Islet of Langerhans (tissue), 1 donor: ENCODE data around the gene HIP1R.
"Not testable (repeated sequence)": the region's sequence is repeated elsewhere in the genome, so short reads cannot be mapped to it uniquely, and the experiment has no call there.

ENCODE experiments used
- FAIRE-seq: peaks from one replicate; lab custom pipeline; 2011; peaks lifted over from hg19 to GRCh38; lab: Jason Lieb, UNC

The HIP1R gene, protein sequence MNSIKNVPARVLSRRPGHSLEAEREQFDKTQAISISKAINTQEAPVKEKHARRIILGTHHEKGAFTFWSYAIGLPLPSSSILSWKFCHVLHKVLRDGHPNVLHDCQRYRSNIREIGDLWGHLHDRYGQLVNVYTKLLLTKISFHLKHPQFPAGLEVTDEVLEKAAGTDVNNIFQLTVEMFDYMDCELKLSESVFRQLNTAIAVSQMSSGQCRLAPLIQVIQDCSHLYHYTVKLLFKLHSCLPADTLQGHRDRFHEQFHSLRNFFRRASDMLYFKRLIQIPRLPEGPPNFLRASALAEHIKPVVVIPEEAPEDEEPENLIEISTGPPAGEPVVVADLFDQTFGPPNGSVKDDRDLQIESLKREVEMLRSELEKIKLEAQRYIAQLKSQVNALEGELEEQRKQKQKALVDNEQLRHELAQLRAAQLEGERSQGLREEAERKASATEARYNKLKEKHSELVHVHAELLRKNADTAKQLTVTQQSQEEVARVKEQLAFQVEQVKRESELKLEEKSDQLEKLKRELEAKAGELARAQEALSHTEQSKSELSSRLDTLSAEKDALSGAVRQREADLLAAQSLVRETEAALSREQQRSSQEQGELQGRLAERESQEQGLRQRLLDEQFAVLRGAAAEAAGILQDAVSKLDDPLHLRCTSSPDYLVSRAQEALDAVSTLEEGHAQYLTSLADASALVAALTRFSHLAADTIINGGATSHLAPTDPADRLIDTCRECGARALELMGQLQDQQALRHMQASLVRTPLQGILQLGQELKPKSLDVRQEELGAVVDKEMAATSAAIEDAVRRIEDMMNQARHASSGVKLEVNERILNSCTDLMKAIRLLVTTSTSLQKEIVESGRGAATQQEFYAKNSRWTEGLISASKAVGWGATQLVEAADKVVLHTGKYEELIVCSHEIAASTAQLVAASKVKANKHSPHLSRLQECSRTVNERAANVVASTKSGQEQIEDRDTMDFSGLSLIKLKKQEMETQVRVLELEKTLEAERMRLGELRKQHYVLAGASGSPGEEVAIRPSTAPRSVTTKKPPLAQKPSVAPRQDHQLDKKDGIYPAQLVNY

DNA sequence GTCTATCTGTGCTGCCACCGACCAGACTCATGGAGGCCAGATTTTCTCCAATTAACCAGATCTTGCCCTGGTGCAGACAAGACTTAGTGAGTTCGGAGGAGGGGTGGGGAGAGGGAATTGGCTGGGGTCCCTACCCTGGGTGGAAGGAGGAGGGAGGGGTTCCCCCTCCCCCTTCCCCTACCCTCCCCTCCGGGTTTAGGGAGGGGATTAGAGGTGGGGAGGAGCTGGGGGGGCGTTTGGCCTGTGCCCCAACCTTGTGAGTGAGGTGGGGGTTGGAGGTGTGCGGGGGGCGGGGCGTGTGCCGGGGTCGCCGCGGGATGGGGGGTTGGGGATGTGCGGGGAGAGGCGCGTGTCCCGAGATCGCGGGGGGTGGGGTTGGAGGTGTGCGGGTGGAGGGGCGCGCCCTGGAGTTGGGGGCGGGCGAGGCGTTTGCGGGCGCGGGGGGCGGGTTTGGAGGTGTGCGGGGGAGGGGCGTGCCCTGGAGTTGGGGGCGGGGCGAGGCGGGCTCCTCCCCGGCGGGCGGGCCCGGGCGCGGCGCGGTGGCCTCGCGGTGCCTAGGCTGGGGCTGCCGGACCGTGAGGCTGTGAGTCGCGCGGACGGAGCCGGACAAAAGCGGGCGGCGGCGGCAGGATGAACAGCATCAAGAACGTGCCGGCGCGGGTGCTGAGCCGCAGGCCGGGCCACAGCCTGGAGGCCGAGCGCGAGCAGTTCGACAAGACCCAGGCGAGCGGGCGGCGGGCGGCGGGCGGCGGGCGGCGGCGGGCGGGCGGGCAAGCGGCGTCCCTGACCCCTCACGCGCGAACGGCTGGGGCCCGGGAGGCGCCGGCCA lies at the start of gene HIP1R:
HIP1R (plus strand) TSS at position 537 of the 829 bp plus-strand sequence; CDS start at position 631, 94 bp downstream.
- FAIRE-seq: no peak

DNA sequence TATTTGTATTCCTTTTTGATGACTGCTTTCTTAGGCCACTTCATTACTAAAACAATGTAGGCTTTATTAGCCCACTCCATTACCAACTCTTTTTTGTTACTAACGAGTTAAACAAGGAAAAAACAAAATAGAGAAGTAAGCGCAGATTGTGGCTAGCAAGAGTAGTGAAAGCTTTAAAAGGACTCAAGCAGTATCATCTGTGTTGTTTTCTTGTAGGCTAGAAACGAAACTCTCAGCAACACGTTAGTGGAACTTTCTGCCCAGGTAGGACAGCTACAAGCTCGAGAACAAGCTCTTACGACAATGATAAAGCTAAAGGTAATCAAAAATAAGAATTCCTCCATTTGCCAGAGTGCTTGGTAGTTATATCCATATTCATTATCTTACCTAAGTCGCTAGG lies 49.8 kb upstream of the HIP1R start:
- no peak for FAIRE-seq

DNA sequence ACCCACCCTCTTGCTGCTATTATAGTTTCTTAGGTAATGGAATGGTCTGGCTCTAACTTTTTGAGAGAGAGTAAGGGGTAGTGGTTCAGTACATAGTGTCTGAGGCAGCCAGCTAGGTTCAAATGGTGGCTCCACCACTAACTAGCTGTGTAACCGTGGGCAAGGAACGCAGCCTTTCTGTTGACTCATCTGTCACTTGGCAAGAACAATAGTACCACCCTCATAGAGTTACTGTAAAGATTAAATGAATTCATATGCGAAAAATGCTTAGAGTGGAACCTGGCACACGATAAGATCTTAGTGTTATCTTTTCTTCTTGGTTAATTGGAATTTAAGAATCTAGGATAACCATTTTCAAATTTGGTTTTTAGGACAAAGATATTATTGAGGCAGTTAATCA lies 46.9 kb upstream of the HIP1R start:
- no peak for FAIRE-seq

DNA sequence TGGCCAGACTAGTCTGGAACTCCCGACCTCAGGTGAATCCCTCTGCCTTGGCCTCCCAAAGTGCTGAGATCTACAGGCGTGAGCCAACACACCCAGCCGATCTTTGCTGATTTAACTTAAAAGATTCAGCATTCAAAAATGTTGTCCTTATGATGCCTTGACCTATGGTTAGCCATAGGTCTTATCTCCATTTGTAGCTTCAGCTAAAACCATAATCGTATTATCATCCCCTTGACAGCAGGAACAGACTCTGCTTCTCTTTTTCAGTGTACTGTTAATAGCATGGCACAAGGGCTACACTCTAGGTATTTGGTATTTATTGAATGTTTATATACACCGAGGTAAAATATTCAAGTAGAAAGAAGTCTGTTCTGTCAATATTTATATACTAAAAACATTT lies 45.6 kb upstream of the HIP1R start:
- no peak for FAIRE-seq

DNA sequence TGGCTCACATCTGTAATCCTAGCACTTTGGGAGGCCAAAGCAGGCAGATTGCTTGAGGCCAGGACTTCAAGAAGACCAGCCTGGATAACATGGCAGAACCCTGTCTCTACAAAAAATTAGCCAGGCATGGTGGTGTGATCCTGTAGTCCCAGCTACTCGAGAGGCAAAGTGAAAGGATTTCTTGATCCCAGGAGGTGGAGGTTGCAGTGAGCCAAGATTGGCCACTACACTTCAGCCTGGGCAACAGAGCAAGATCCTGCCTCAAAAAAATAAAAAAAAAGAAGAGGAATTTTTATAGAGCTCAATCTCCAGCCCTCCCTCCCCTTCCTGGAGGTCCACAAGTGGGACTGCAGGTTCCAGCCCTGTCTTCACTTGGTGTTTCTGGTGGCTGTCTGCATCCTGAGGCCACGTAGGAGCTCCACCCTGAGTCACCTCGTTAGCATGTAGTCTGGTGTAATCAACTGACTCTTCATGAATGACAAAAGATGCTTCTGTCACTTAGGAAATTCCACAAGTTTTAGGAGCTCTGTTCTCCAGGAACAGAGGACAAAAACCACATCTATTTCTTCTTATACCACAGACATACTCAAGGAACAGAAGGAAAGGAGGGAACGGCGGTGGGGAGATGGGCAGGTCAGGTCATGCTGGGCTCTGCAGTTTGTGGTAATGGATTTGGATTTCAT lies 44.7 kb upstream of the HIP1R start:
- FAIRE-seq: no peak

DNA sequence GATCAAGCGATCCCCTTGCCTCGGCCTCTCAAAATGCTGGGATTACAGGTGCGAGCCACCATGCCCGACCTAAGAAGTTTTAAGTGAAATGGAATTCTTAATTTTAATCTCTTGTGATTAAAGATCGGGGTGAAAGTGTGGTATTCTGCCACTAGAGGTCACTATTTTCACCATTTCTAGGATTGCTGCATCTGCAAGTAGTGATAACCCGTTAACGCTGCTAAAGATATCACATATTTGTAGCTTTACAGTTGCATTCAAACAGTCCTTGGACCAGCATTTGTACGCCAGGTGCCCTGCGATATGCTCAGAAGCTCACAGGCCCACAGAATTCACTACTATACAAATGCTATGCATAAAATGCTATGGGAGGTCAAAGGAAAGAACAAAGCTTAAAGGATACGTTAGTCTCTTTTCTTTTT lies 41.6 kb upstream of the HIP1R start:
- FAIRE-seq: peak; percentile 96

DNA sequence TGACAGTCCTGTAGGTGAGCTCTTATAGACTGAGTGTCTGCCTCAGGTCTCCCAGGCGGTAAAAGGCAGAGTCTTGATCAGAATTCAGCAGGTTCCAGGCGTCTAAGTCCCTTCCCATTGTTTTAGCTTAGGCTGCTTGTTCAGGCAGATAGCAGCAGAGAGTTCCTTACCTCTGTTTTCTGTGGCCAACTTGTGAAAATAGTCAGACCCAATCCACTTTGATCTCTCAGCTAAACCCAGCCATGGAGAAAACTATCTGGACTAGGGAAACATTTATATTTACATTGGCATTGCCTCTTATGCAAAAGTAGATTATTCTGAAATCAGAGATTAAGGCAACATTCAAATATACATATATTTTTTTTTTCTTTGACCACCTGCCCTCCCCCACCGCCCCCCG lies 39.5 kb upstream of the HIP1R start:
- FAIRE-seq: no peak

DNA sequence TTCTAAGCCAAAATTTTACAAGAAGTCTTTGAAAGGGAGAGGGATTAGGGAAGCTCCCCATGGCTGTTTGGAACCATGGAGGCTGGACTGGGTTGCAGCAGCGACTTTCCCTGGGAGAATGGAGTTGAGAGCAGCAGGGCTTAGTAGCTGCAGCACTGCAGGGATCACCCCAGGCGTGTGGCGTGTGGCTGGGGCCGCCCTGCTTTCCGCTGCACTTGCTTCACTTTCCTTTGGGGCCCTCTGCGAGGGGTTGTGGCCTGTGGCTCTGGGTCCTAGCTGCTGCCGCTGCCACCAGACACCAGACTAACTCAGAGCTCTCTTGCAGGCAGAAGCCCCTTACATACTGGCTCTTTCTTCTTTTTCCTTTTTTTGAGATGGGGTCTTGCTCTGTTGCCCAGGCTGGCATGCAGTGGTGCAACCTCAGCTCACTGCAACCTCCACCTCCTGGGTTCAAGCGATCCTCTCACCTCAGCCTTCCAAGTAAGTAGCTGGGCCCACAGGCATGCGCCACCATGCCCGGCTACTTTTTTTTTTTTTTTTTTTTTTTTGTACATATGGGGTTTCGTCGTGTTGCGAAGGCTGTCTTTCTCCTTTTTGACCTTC lies 35.5 kb upstream of the HIP1R start:
- no peak for FAIRE-seq

DNA sequence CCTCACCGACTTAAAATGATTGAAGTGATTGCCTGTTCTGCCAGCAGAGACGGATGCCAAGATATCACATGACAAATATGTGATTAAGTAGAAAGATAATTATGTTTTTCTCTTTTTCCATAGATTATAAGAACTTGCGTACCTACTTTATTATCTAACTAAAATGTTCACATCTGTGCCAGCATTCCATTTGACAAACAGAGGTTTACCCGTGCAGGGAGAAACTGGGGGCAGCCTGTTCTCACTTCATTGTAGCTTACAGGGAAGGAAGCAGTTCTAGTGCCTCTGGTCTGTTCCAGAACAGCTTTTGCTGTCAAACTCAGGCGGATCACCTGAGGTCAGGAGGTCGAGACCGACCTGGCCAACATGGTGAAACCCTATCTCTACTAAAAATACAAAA lies 31.3 kb upstream of the HIP1R start:
- FAIRE-seq: no peak

DNA sequence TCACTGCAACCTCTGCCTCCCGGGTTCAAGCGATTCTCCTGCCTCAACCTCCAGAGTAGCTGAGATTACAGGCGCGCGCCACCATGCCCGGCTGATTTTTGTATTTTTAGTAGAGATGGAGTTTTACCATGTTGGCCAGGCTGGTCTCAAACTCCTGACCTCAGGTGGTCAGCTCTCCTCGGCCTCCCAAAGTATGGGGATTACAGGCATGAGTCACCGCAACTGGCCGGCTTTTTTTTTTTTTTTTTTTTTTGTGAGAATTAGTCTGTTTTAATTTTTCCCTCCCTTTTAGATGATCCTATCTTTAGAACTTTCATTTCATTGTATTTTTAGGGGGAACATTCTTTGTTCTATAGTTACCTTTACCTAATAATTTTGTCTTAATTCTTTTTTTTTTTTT lies 30.3 kb upstream of the HIP1R start:
- FAIRE-seq: not testable (repeated sequence)

DNA sequence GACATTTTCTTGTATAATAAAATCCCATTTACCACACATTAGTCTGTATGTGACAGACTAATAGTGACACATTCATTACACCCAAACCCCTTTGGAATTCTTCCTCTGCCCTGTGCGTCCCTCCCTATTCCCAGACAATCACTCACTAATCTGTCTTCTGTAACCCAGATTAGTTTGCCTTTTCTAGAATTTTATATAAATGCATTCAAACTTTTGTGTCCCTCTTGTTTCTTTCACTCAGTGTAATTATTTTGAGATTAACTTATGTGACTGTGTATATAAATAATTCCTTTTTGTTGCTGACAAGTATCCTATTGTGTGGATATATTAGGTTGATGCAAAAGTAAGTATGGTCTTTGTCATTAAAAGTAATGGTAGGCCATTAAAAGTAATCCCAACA lies 27.6 kb upstream of the HIP1R start:
- no peak for FAIRE-seq

DNA sequence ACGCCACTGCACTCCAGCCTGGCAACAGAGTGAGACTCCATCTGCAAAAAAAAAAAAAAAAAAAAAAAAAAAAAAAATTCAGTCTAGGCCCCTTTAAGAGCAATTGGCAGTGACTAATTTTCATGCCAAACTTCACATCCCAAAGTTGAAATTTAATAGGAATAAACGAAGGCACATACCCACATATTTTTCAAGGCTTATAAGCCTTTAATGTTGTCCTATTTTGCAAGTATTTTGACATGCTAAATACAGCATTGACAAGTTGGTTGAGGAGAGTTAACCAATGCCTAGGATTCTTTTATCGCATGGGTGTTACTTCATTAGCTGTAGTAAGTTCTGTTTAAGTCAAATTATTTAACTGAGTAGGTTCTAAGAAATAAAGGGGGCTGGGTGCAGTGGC lies 23.5 kb upstream of the HIP1R start:
- no peak for FAIRE-seq

DNA sequence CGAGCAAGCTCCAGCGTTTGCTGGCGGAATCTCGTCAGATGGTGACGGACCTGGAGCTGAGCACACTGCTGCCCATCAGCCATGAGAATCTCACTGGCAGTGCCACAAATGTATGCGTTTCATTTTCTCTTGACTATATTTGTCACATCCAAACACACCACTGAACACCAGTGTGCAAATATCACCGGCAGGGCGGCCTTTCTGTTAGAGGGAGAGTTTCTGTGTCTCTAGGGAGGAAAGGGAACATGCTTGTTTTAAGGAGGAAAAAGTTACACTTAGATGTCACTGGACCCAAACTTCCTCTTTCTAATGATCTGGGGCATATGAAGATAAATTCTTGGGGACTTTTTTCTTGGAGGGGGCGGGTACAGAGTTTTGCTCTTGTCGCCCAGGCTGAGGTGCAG lies 21.9 kb upstream of the HIP1R start:
- FAIRE-seq: no peak

DNA sequence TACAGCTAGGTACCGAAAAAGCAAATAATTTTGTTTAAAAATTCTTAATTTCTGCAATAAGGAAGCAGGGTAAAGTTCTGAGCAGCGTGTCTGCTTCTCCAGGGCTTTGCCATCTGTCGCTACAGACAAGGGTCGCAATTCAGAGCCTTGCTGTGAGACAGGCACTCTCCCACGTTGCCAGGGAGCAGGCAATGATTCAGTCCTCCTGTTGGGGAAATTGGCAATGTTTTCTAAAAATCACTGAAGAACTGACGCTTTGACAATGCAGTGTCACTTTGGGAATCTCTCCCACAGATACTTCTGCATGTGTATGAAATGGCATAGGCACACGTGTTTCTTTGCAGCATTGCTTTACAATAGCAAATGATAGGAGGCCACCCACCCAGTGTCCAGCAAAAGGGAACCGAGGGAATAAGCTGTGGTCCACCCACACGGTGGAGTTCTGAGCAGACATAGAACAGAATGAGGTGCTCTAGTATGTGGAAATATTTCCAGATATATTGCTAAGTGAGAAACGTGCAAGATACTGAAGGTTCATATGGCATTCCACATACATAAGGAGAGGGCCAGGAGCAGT lies 16.0 kb upstream of the HIP1R start:
- peak; percentile 61 for FAIRE-seq

DNA sequence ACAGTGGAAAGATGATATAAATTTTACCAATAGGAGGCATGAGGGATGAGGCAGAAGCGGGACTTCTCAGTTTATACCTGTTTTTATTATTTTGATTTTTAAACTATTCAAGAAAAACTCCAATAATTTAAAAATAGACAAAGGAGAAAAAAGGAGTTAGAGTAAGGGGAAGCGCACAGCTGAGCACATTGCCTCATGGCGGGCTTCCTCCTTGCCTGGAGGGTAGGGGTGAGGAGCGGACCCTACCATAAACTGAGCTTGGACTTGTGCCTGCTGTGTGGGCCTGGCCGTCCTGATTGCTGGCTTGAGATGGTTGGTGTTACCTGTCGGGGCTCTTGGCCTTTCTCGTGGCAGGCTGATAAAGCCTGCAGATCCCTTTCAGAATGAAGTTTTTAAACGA lies 15.1 kb upstream of the HIP1R start:
- no peak for FAIRE-seq

DNA sequence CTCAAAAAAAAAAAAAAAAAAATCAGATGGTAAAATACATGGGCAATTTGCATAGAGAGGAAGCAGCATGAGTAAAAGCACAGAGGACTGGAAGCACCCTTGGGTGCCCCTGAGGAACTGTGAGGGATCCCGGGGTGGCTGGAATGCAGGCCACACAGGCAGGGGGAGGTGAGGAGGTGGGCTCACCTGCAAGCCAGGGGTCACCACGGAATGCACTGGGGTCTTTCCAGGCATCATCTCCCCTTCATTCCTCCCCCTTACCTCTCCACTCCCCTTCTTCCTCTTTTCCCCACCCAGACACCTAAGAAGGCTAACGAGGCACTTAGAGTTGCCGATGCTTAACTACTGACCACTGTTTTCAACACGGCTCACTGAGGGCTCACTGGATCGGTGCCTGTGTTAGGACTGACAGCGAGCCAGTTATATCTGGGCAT lies 14.4 kb upstream of the HIP1R start:
- no peak for FAIRE-seq

DNA sequence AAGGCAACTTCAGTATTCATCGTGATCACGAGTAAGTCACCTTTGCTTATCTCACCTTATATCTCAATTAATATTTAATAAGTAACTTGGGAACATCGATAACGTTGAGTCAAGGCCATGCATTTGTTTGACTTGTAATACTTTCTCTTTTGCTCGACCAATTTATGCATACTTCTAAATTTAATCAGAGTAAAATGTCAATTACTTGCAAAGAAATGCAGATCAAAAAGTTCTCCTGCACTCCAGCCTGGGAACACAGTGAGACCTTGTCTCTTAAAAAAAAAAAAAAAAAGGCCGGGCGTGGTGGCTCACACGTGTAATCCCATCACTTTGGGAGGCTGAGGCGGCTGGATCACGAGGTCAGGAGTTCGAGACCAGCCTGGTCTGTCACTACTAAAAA lies 11.8 kb upstream of the HIP1R start:
- FAIRE-seq: peak; percentile 47

DNA sequence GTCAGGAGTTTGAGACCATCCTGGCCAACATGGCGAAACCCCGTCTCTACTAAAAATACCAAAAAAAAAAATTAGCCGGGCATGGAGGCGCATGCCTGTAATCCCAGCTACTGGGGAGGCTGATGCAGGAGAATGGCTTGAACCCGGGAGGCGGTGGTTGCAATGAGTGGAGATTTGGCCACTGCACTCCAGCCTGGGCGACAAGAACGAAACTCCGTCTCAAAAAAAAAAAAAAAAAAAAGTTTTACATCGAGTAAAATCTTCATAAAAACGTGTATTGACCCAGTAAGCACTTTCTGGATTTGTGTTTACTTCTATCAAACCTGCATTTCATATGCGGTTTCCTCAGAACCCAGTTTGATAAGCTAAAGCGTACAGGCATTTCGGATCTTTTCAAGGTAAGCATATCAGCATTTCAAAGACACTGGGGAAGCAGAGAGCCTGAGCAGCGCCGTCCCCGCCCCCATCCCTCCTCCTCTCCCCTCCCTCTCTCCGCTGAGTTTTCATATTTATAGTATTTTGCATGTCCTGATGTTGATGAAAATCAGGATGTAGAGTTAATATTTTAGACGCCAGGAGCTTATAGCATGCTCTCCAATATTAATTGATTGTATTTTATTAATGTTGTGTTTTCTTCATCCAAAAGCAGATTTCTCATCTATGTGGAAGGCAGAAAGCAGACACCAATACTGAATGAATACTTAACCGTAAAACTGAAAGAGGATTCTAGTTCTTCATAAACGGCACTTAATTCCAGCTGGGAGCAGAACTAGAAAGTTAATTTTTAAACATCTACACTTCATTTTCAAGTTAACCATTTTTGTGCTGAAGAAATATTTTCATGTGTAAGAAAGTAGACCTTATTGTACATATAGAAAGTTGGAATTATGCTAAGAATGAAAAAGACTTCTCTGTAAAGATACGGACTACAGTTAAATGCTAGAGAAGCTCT lies 9.2 kb upstream of the HIP1R start:
- FAIRE-seq: peak; percentile 92

DNA sequence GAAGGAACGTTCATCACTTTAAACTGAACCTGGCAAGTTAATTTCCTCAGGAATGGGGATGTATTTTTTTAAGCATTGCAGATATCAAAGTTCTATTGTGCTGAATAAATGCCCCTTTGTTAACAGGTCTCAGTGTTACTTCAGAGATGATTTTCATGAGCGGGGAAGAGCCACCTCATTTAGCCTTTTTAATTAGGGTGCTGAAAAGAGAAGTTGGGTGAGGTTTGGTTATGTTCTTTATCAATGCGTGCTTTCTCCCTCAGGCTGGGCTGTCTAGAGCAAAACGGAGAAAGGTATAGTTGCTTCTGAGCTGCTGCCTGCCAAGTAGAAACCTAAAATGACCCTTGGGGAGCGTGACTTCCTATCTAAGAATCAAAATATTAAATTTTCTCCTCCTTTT lies 8.0 kb upstream of the HIP1R start:
- no peak for FAIRE-seq
